H1 (cell line): ENCODE data around the gene MAPK13. TPM values are rescaled to one million over a fixed set of nuclear protein-coding genes. Genes with fewer than 3 reads are reported as not detected.

Source experiments
- CTCF ChIA-PET: fragments of 300-600 bp; sonication (Branson Sonifier 250); formaldehyde crosslinking; loops from one replicate; lab custom pipeline; 2021; ENCODE audit not compliant: partially characterized antibody; lab: Charles Lee
- POLR2A ChIA-PET: fragments of 300-600 bp; sonication (Branson Sonifier 250); formaldehyde crosslinking; loops from one replicate; lab custom pipeline; 2021; ENCODE audit warnings: inconsistent platforms; ENCODE audit not compliant: partially characterized antibody; lab: Charles Lee
- DNase-seq, 2 experiments: peaks; one replicate each; pipeline versions ENCODE4 v3.0.0 to v3.0.0-alpha.2; 2010 to 2022; ENCODE audit warnings: low spot score in 2 of 2, low read depth in 1 of 2, mixed read lengths in 1 of 2
- FAIRE-seq: peaks from 2 replicates; lab custom pipeline; 2011; peaks lifted over from hg19 to GRCh38; lab: Jason Lieb, UNC
- H2AFZ ChIP-seq: 2 replicates; pipeline ENCODE4 v1.8.1; 2012; ENCODE audit warnings: low read length, inconsistent platforms
- H2AK5ac ChIP-seq: 2 replicates; pipeline ENCODE4 v1.6.1; 2013; ENCODE audit warnings: low read depth, low read length
- H2BK120ac ChIP-seq: replicated peaks from 2 replicates; pipeline ENCODE3; 2013; ENCODE audit warnings: low read depth, low read length, inconsistent platforms
- H2BK12ac ChIP-seq: 2 replicates; pipeline ENCODE4 v1.6.1; 2013; ENCODE audit warnings: low read depth, low read length
- H2BK15ac ChIP-seq: 2 replicates; pipeline ENCODE4 v1.6.1; 2013; ENCODE audit warnings: low read length
- H2BK20ac ChIP-seq: 2 replicates; pipeline ENCODE4 v1.6.1; 2013; ENCODE audit warnings: low read length
- H2BK5ac ChIP-seq: 2 replicates; pipeline ENCODE4 v1.6.1; 2013; ENCODE audit warnings: low read depth, low read length
- H3K14ac ChIP-seq: 2 replicates; pipeline ENCODE4 v1.6.1; 2013; ENCODE audit warnings: inconsistent platforms; ENCODE audit not compliant: insufficient read length
- H3K18ac ChIP-seq: 2 replicates; pipeline ENCODE4 v1.6.1; 2013; ENCODE audit warnings: low read length; ENCODE audit errors: extremely low read depth
- H3K23ac ChIP-seq: 2 replicates; pipeline ENCODE4 v1.6.1; 2013; ENCODE audit warnings: inconsistent platforms; ENCODE audit not compliant: insufficient read length
- H3K23me2 ChIP-seq: 2 replicates; pipeline ENCODE4 v1.6.1; 2013; ENCODE audit warnings: low read depth, low read length
- H3K27ac ChIP-seq: 2 replicates; pipeline ENCODE4 v1.6.1; 2011; ENCODE audit warnings: low read depth, low read length, inconsistent platforms
- H3K27me3 ChIP-seq, 4 experiments: replicated peaks in 1 of 4; 1 replicate in 1 of 4; 2 replicates in 3 of 4; pipeline versions ENCODE4 v1.6.1 to v1.8.1; 2011 to 2013; ENCODE audit warnings: low read length in 3 of 4, mild to moderate bottlenecking in 3 of 4, inconsistent platforms in 2 of 4, mixed read lengths in 2 of 4, moderate library complexity in 1 of 4; ENCODE audit not compliant: control insufficient read depth in 3 of 4, insufficient read depth in 3 of 4; ENCODE audit errors: extremely low read depth in 1 of 4
- H3K36me3 ChIP-seq, 4 experiments: 2 replicates each; pipeline versions ENCODE4 v1.6.1 to v1.8.1; 2011 to 2013; ENCODE audit warnings: mild to moderate bottlenecking in 4 of 4, low read length in 3 of 4, moderate library complexity in 2 of 4, control low read depth in 1 of 4, inconsistent platforms in 1 of 4; ENCODE audit not compliant: insufficient read depth in 4 of 4, control insufficient read depth in 2 of 4
- H3K4ac ChIP-seq: replicated peaks from 2 replicates; pipeline ENCODE3; 2013; ENCODE audit warnings: low read length, low read depth, mixed read lengths, inconsistent platforms; ENCODE audit not compliant: insufficient read length
- H3K4me1 ChIP-seq, 4 experiments: replicated peaks in 1 of 4; 1 replicate in 1 of 4; 2 replicates in 3 of 4; pipeline versions ENCODE4 v1.6.1 to v1.8.1; 2011 to 2013; ENCODE audit warnings: low read length in 3 of 4, inconsistent platforms in 2 of 4, mixed read lengths in 1 of 4; ENCODE audit not compliant: insufficient read depth in 4 of 4, control insufficient read depth in 3 of 4
- H3K4me2 ChIP-seq, 2 experiments: 2 replicates each; pipeline versions ENCODE4 v1.6.1 to v1.8.1; 2011 to 2013; ENCODE audit warnings: low read depth in 2 of 2, low read length in 2 of 2, control low read depth in 1 of 2, inconsistent platforms in 1 of 2, mild to moderate bottlenecking in 1 of 2; ENCODE audit not compliant: insufficient read depth in 1 of 2
- H3K4me3 ChIP-seq, 4 experiments: fragments of 200-600, 300-600 bp in 1 of 4; sonication (generic), shearing (Covaris generic), sonication (Bioruptor Twin) in 1 of 4; 2 replicates each; pipeline versions ENCODE4 v1.5.1 to v1.8.1; 2011 to 2016; ENCODE audit warnings: low read length in 4 of 4, low read depth in 3 of 4, control low read depth in 2 of 4, inconsistent platforms in 2 of 4, mild to moderate bottlenecking in 2 of 4, mixed read lengths in 1 of 4, moderate library complexity in 1 of 4; ENCODE audit not compliant: insufficient read depth in 2 of 4; ENCODE audit errors: extremely low read depth in 1 of 4
- H3K56ac ChIP-seq: replicated peaks from 2 replicates; pipeline ENCODE3; 2013; ENCODE audit warnings: low read depth, mild to moderate bottlenecking, mixed read lengths, low read length, inconsistent platforms; ENCODE audit not compliant: insufficient read length
- H3K79me1 ChIP-seq: 2 replicates; pipeline ENCODE4 v1.6.1; 2013; ENCODE audit warnings: low read depth, low read length, control low read depth
- H3K79me2 ChIP-seq, 2 experiments: 2 replicates each; pipeline versions ENCODE4 v1.6.1 to v1.8.1; 2012 to 2013; ENCODE audit warnings: low read length in 2 of 2, mild to moderate bottlenecking in 2 of 2, inconsistent platforms in 1 of 2; ENCODE audit not compliant: insufficient read depth in 2 of 2, control insufficient read depth in 1 of 2
- H3K9ac ChIP-seq, 4 experiments: replicated peaks in 1 of 4; 1 replicate in 1 of 4; 2 replicates in 3 of 4; pipeline versions ENCODE4 v1.6.1 to v1.8.1; 2011 to 2013; ENCODE audit warnings: low read depth in 3 of 4, low read length in 3 of 4, control low read depth in 2 of 4, mild to moderate bottlenecking in 2 of 4, moderate library complexity in 2 of 4, inconsistent platforms in 1 of 4; ENCODE audit errors: extremely low read depth in 1 of 4
- H3K9me3 ChIP-seq, 2 experiments: 2 replicates each; pipeline versions ENCODE4 v1.6.1 to v1.8.1; 2012 to 2013; ENCODE audit warnings: mild to moderate bottlenecking in 2 of 2, moderate library complexity in 2 of 2, control low read depth in 1 of 2, inconsistent platforms in 1 of 2, low read depth in 1 of 2, low read length in 1 of 2, mixed read lengths in 1 of 2; ENCODE audit not compliant: insufficient read depth in 2 of 2
- H4K20me1 ChIP-seq, 2 experiments: replicated peaks in 1 of 2; 2 replicates each; pipeline versions ENCODE3 to v1.8.1; 2011 to 2013; ENCODE audit warnings: inconsistent platforms in 2 of 2, low read length in 2 of 2, mild to moderate bottlenecking in 1 of 2; ENCODE audit not compliant: insufficient read depth in 2 of 2, control insufficient read depth in 1 of 2
- H4K5ac ChIP-seq: 2 replicates; pipeline ENCODE4 v1.6.1; 2013; ENCODE audit warnings: low read length, low read depth, mixed read lengths, inconsistent platforms; ENCODE audit not compliant: insufficient read length
- H4K8ac ChIP-seq: 2 replicates; pipeline ENCODE4 v1.8.0; 2013; ENCODE audit warnings: mild to moderate bottlenecking, moderate library complexity, low read length, inconsistent platforms; ENCODE audit not compliant: insufficient read depth; ENCODE audit errors: extremely low read depth
- H4K91ac ChIP-seq: replicated peaks from 2 replicates; pipeline ENCODE3; 2013; ENCODE audit warnings: low read length, mixed read lengths, inconsistent platforms; ENCODE audit not compliant: insufficient read length
- BCL11A ChIP-seq, 2 experiments: IDR thresholded peaks; one replicate each; pipeline ENCODE4 v1.6.1; 2011; ENCODE audit warnings: low read depth in 2 of 2, low read length in 2 of 2, mild to moderate bottlenecking in 2 of 2
- CREB1 ChIP-seq: IDR thresholded peaks from 2 replicates; pipeline ENCODE4 v1.6.1; 2012; ENCODE audit warnings: inconsistent platforms
- FOSL1 ChIP-seq: IDR thresholded peaks from 2 replicates; pipeline ENCODE4 v1.6.1; 2011; ENCODE audit warnings: mild to moderate bottlenecking, low read depth, low read length, moderate library complexity; ENCODE audit not compliant: insufficient read depth
- RBBP5 ChIP-seq: IDR thresholded peaks from 2 replicates; pipeline ENCODE4 v1.7.1; 2012; ENCODE audit warnings: low read depth, mild to moderate bottlenecking, inconsistent platforms, low read length, moderate library complexity, borderline replicate concordance
- WGBS, 2 experiments: shearing (Covaris generic) in 1 of 2; methylation state at CpG; one replicate each; pipeline versions ENCODE4 v1.1.6 to v1.1.7; 2013 to 2015; ENCODE audit warnings: low lambda C conversion rate in 2 of 2, mixed read lengths in 2 of 2, inconsistent platforms in 1 of 2, low coverage in 1 of 2, missing lambda C conversion rate in 1 of 2; ENCODE audit not compliant: insufficient replicate concordance in 2 of 2, insufficient coverage in 1 of 2, insufficient read length in 1 of 2; ENCODE audit errors: extremely low coverage in 1 of 2, missing lambda C conversion rate in 1 of 2; 5-methylcytosine and 5-hydroxymethylcytosine counted together
- polyA plus RNA-seq, 7 experiments: library from polyadenylated mRNA; depleted of rRNA in 3 of 7; stranded (reverse) in 5 of 7; unstranded in 2 of 7; fragments of >200 nt in 5 of 7; fragments of 200-250 nt in 2 of 7; gene quantifications; 1 replicate in 5 of 7; 2 replicates in 1 of 7; 4 replicates in 1 of 7; pipeline versions ENCODE4 v1.2.1 to v1.2.3, GENCODE V29; 2011 to 2013; ENCODE audit warnings: missing spikeins in 2 of 7, mixed read lengths in 2 of 7
- total RNA-seq: library from RNA; stranded (reverse); fragmentation: NEBNext Ultra II Directional; extraction: Animal tissue kit (Norgen Biotek cat#: 25700); gene quantifications from 2 replicates; pipeline ENCODE4 v1.2.1, GENCODE V29; 2021

The MAPK13 gene
- total and polyA plus RNA-seq, 2 of the 8 experiments (the other 6 are each of a cell fraction or from before 2014, with no cell fraction given), result 10.1 to 14.1 TPM

DNA sequence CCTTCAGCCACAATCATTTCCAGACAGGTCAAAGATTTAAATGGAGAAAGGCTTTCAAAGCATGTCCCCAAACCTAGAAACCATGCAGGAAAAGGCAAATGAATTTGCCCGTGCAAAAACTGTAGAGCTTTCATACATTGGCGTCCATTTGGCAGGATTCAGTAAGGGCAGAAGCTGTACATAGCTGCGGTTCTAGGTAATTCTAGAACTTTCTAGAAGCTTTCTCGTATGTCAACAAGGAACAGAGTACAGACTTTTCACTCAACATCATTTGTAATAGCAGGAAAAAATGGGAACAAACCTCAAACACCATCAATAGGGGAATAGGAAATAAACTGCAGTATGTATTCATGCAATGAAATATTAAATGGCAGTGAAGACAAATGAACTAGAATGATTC is 11.1 kb upstream of the MAPK13 start:
- Histone ChIP-seq H3K4me3 (no peak overlapping the region), H3K79me2 (no peaks in the 10 kb centered on the region), H3K9me3 (no peaks in the 10 kb centered on the region), H2BK5ac (no peak overlapping the region), H2BK15ac (no peak overlapping the region), H2BK120ac (no peak overlapping the region), H3K4me2 (no peak overlapping the region), H2BK20ac (no peak overlapping the region), H2BK12ac (no peak overlapping the region), H3K14ac (no peak overlapping the region), H3K79me1 (no peaks in the 10 kb centered on the region), H3K27me3 (no peaks in the 10 kb centered on the region), H3K36me3 (no peaks in the 10 kb centered on the region), H3K56ac (no peak overlapping the region), H2AK5ac (no peak overlapping the region), H3K4ac (no peak overlapping the region), H3K23ac (no peak overlapping the region), H4K91ac (no peak overlapping the region), H4K8ac (no peak overlapping the region), H4K20me1 (peaks cover 0 to 2% of the 10 kb centered on the region in 2 experiments), H3K27ac (no peak overlapping the region), H3K4me1 (peaks cover 4 to 10% (median 8%) of the 10 kb centered on the region in 4 experiments; a peak in 6 of 7 replicates), H3K23me2 (no peaks in the 10 kb centered on the region), H2AFZ (no peak overlapping the region), H3K18ac (no peak overlapping the region), H3K9ac (no peak overlapping the region), H4K5ac (no peak overlapping the region)
- POLR2A ChIA-PET, result interaction anchor here (0.9 to 1.0 kb wide), 2 partner anchors 8 to 16 kb away, joined by 3 read pairs; no protein-coding TSS in a partner anchor
- DNase-seq, result no peak
- WGBS, 2 experiments, result 90% methylated on average over 4 of the region's 4 CpGs; no CpG with 5 or more reads in 1 of the 2 experiments
- TF ChIP-seq BCL11A (IDR thresholded peaks at IDR 0.05; ENCODE audit: low read depth in 2 of 2, low read length in 2 of 2) (no peak), RBBP5 (no peak), FOSL1 (no peak), CREB1 (no peak)
- CTCF ChIA-PET, result interaction anchor here (1.2 kb wide), 1 partner anchor 25 kb away, joined by 3 read pairs; no protein-coding TSS in a partner anchor
- no peak for FAIRE-seq
